Measurements from ENCODE around the gene ZNF280B. TPM values are rescaled to one million over a fixed set of nuclear protein-coding genes. Genes with fewer than 3 reads are reported as not detected.
A peak's percentile ranks its signal among the peaks of the same experiment; 100 is the strongest.

ZNF280B gene
- total and polyA plus RNA-seq, 2 of the 13 experiments (the other 11 are each of a cell fraction or from before 2014, with no cell fraction given): 3.7 to 3.9 TPM

DNA sequence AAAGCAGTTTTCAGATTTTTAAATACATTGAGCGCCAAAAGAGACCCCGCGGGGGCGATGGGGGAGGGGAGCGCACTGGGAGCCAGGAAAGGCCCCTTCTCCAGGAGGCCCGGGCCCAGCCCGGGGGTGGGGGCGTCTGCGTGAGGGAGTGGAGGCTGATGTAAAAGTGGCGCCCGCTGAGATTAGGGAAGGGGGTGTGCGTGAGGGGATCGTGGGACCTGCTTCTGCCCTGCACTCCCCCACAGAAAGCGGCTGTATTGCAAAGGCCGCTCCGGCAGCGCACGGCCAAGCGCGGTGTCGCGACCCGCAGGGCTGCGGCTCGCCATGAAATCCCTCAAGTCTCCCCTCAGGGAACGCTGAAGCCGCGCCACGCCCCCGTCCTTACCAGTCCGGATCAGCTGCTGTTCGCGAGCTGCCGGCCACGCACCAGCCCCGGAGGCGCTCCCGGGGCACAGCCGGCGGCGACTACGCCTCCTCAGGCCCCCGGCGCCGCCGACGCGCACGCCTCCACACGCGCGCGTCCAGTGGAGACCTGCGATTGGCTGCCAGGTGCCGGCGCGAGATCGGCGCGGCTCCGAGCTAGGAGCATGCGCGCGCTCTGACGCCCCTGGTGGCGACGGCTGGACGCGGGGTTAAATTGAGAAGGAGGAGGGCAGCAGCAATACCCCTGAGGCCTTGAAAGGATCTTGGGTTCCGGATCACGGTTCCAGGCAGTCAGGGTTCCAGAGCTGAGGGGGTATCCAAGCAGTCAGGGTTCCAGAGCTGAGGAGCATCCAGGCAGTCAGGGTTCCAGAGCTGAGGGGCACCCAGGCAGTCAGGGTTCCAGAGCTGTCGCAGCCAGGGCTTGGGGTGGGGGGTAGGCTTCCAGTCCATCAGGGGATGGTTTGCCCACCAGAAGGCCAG, at the start of gene ZNF280B (continued):
- TF ChIP-seq, protein P1, sequence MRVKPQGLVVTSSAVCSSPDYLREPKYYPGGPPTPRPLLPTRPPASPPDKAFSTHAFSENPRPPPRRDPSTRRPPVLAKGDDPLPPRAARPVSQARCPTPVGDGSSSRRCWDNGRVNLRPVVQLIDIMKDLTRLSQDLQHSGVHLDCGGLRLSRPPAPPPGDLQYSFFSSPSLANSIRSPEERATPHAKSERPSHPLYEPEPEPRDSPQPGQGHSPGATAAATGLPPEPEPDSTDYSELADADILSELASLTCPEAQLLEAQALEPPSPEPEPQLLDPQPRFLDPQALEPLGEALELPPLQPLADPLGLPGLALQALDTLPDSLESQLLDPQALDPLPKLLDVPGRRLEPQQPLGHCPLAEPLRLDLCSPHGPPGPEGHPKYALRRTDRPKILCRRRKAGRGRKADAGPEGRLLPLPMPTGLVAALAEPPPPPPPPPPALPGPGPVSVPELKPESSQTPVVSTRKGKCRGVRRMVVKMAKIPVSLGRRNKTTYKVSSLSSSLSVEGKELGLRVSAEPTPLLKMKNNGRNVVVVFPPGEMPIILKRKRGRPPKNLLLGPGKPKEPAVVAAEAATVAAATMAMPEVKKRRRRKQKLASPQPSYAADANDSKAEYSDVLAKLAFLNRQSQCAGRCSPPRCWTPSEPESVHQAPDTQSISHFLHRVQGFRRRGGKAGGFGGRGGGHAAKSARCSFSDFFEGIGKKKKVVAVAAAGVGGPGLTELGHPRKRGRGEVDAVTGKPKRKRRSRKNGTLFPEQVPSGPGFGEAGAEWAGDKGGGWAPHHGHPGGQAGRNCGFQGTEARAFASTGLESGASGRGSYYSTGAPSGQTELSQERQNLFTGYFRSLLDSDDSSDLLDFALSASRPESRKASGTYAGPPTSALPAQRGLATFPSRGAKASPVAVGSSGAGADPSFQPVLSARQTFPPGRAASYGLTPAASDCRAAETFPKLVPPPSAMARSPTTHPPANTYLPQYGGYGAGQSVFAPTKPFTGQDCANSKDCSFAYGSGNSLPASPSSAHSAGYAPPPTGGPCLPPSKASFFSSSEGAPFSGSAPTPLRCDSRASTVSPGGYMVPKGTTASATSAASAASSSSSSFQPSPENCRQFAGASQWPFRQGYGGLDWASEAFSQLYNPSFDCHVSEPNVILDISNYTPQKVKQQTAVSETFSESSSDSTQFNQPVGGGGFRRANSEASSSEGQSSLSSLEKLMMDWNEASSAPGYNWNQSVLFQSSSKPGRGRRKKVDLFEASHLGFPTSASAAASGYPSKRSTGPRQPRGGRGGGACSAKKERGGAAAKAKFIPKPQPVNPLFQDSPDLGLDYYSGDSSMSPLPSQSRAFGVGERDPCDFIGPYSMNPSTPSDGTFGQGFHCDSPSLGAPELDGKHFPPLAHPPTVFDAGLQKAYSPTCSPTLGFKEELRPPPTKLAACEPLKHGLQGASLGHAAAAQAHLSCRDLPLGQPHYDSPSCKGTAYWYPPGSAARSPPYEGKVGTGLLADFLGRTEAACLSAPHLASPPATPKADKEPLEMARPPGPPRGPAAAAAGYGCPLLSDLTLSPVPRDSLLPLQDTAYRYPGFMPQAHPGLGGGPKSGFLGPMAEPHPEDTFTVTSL (CRISPR knock-in tag; IDR thresholded peaks at IDR 0.05; ENCODE audit: borderline replicate concordance): no peak
- TF ChIP-seq BHLHE40 (IDR thresholded peaks at IDR 0.05; ENCODE audit: low read length): peak; percentile 51
- TF ChIP-seq, protein P2, sequence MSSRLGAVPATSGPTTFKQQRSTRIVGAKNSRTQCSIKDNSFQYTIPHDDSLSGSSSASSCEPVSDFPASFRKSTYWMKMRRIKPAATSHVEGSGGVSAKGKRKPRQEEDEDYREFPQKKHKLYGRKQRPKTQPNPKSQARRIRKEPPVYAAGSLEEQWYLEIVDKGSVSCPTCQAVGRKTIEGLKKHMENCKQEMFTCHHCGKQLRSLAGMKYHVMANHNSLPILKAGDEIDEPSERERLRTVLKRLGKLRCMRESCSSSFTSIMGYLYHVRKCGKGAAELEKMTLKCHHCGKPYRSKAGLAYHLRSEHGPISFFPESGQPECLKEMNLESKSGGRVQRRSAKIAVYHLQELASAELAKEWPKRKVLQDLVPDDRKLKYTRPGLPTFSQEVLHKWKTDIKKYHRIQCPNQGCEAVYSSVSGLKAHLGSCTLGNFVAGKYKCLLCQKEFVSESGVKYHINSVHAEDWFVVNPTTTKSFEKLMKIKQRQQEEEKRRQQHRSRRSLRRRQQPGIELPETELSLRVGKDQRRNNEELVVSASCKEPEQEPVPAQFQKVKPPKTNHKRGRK (CRISPR knock-in tag; IDR thresholded peaks at IDR 0.05): no peak
- no peak for TF ChIP-seq HMG20B (CRISPR knock-in tag; conservative IDR thresholded peaks at IDR 0.05)
- TF ChIP-seq ZNF572 (CRISPR knock-in tag; IDR thresholded peaks at IDR 0.05): 0 out of 2 replicates have a peak, but pooled peaks have one; percentile 41
- TF ChIP-seq POLR2A (IDR thresholded peaks at IDR 0.05; ENCODE audit: insufficient read depth in 1 of 2, low read depth in 2 of 2, low read length in 2 of 2): peak; percentile 52 to 80; a peak in 3 of 4 replicates
- TF ChIP-seq KDM5A (IDR thresholded peaks at IDR 0.05; ENCODE audit: borderline replicate concordance, low read length): no peak
- TF ChIP-seq, protein P3, sequence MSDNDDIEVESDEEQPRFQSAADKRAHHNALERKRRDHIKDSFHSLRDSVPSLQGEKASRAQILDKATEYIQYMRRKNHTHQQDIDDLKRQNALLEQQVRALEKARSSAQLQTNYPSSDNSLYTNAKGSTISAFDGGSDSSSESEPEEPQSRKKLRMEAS (IDR thresholded peaks at IDR 0.05): peak; percentile 87
- TF ChIP-seq ZFP37 (CRISPR knock-in tag; IDR thresholded peaks at IDR 0.05; ENCODE audit: borderline replicate concordance): no peak
- no peak for TF ChIP-seq ZNF441 (CRISPR knock-in tag; IDR thresholded peaks at IDR 0.05; ENCODE audit: borderline replicate concordance)
- TF ChIP-seq KAT7 (CRISPR knock-in tag; IDR thresholded peaks at IDR 0.05; ENCODE audit: borderline replicate concordance): 0 out of 2 replicates have a peak, but pooled peaks have one; percentile 45
- no peak for TF ChIP-seq CENPX (CRISPR knock-in tag; IDR thresholded peaks at IDR 0.05)
- TF ChIP-seq, protein P4, sequence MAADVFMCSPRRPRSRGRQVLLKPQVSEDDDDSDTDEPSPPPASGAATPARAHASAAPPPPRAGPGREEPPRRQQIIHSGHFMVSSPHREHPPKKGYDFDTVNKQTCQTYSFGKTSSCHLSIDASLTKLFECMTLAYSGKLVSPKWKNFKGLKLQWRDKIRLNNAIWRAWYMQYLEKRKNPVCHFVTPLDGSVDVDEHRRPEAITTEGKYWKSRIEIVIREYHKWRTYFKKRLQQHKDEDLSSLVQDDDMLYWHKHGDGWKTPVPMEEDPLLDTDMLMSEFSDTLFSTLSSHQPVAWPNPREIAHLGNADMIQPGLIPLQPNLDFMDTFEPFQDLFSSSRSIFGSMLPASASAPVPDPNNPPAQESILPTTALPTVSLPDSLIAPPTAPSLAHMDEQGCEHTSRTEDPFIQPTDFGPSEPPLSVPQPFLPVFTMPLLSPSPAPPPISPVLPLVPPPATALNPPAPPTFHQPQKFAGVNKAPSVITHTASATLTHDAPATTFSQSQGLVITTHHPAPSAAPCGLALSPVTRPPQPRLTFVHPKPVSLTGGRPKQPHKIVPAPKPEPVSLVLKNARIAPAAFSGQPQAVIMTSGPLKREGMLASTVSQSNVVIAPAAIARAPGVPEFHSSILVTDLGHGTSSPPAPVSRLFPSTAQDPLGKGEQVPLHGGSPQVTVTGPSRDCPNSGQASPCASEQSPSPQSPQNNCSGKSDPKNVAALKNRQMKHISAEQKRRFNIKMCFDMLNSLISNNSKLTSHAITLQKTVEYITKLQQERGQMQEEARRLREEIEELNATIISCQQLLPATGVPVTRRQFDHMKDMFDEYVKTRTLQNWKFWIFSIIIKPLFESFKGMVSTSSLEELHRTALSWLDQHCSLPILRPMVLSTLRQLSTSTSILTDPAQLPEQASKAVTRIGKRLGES (CRISPR knock-in tag; IDR thresholded peaks at IDR 0.05; ENCODE audit: borderline replicate concordance): no peak
- no peak for TF ChIP-seq GTF3A (CRISPR knock-in tag; conservative IDR thresholded peaks at IDR 0.05)
- TF ChIP-seq KLF15 (CRISPR knock-in tag; IDR thresholded peaks at IDR 0.05; ENCODE audit: borderline replicate concordance): no peak
- TF ChIP-seq MBNL3 (CRISPR knock-in tag; conservative IDR thresholded peaks at IDR 0.05): no peak
- no peak for TF ChIP-seq ZNF34 (CRISPR knock-in tag; IDR thresholded peaks at IDR 0.05; ENCODE audit: borderline replicate concordance)

All from HepG2 (cell line).